Mucosa of rectum (tissue), 2 donors: Measurements from ENCODE around the gene COQ8A.
"Not testable (repeated sequence)": the region's sequence is repeated elsewhere in the genome, so short reads cannot be mapped to it uniquely, and the experiment has no call there.

Experiments used
- H3K27ac ChIP-seq, 2 donors: one replicate each; pipeline ENCODE4 v1.7.0; 2013; ENCODE audit warnings: inconsistent platforms in 2 of 2, low read depth in 2 of 2, low read length in 2 of 2
- H3K27me3 ChIP-seq, 2 donors: one replicate each; pipeline ENCODE4 v1.7.0; 2013; ENCODE audit warnings: low read length in 2 of 2; ENCODE audit not compliant: control insufficient read depth in 2 of 2, insufficient read depth in 2 of 2
- H3K36me3 ChIP-seq, 2 donors: one replicate each; pipeline ENCODE4 v1.7.0; 2013; ENCODE audit warnings: low read length in 2 of 2; ENCODE audit not compliant: control insufficient read depth in 2 of 2, insufficient read depth in 2 of 2
- H3K4me1 ChIP-seq, 2 donors: one replicate each; pipeline ENCODE4 v1.7.0; 2013; ENCODE audit warnings: low read length in 2 of 2, mild to moderate bottlenecking in 1 of 2; ENCODE audit not compliant: control insufficient read depth in 2 of 2, insufficient read depth in 2 of 2
- H3K4me3 ChIP-seq, 2 donors: one replicate each; pipeline ENCODE4 v1.7.0; 2013; ENCODE audit warnings: low read length in 2 of 2
- H3K9ac ChIP-seq, 2 donors: one replicate each; pipeline ENCODE4 v1.7.0; 2013; ENCODE audit warnings: low read length in 2 of 2, low read depth in 1 of 2, mild to moderate bottlenecking in 1 of 2
- H3K9me3 ChIP-seq, 2 donors: one replicate each; pipeline ENCODE4 v1.7.0; 2013; ENCODE audit warnings: low read length in 2 of 2; ENCODE audit not compliant: control insufficient read depth in 2 of 2
- donor health status: healthy.
- donor health status: Normal muscosa, but diverticular disease.

Gene COQ8A

DNA sequence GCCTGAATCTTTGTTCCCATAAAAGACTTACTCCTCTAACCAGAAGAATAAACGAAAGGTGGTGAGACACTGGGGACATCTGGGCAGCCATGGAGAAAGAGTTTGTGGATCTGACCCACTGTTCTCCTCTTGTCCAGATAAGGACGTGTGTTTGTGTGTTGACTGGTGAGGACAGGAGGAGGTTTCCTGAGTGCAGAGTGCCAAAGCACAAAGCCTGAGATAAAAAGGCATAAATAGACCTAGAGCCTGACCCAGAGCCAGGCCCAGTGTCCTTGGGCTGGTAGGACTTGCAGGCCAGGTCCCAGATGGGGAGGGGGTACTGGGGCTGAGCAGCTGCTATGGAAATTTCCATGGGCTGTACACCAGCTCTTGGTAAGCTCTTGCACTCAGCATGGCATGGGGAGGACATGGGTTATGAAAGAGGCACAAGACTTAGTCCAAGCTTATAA, 19.6 kb upstream of the COQ8A start:
- no peaks in the 10 kb centered on the region for H3K9me3 ChIP-seq
- no peak overlapping the region for H3K4me3 ChIP-seq
- no peaks in the 10 kb centered on the region for H3K27me3 ChIP-seq
- no peak overlapping the region for H3K27ac ChIP-seq
- no peaks in the 10 kb centered on the region for H3K36me3 ChIP-seq
- H3K9ac ChIP-seq, result no peak overlapping the region
- H3K4me1 ChIP-seq, result peaks cover 2 to 7% of the 10 kb centered on the region in 2 donors

DNA sequence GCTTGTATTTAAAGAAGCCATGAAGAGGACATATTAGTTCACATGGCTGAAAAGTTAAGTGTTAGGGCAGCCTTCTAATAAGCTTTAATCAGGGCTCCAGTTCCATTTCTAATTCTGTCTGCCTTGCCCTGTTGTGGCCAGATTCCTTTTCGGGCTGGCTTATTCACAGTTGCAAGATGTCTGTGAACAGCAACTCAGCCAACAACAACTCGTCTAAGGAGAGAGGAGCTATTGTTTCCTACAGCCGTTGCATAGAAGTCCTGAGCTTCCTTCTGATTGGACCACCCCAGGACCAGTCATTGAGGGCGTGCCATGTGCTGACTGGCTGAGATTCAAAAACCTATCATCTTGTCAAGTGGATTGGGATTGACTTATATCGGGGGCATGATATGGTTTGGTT, 18.6 kb upstream of the COQ8A start:
- Histone ChIP-seq H3K36me3 (no peaks in the 10 kb centered on the region), H3K9ac (no peak overlapping the region), H3K27ac (no peak overlapping the region), H3K9me3 (no peaks in the 10 kb centered on the region), H3K27me3 (no peaks in the 10 kb centered on the region), H3K4me1 (no peaks in the 10 kb centered on the region), H3K4me3 (no peak overlapping the region)

DNA sequence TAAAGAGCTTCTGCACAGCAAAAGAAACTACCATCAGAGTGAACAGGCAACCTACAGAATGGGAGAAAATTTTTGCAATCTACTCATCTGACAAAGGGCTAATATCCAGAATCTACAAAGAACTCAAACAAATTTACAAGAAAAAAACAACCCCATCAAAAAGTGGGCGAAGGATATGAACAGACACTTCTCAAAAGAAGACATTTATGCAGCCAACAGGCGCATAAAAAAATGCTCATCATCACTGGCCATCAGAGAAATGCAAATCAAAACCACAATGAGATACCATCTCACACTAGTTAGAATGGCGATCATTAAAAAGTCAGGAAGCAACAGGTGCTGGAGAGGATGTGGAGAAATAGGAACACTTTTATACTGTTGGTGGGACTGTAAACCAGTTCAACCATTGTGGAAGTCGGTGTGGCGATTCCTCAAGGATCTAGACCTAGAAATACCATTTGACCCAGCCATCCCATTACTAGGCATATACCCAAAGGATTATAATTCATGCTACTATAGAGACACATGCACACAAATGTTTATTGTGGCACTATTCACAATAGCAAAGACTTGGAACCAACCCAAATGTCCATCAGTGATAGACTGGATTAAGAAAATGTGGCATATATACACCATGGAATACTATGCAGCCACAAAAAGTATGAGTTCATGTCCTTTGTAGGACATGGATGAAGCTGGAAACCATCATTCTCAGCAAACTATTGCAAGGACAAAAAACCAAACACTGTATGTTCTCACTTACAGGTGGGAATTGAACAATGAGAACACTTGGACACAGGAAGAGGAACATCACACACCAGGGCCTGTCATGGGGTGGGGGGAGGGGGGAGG, 10.6 kb upstream of the COQ8A start:
- H3K9me3 ChIP-seq, H3K27me3 ChIP-seq, H3K36me3 ChIP-seq, H3K27ac ChIP-seq, H3K4me3 ChIP-seq, H3K4me1 ChIP-seq, H3K9ac ChIP-seq: not testable (repeated sequence)

DNA sequence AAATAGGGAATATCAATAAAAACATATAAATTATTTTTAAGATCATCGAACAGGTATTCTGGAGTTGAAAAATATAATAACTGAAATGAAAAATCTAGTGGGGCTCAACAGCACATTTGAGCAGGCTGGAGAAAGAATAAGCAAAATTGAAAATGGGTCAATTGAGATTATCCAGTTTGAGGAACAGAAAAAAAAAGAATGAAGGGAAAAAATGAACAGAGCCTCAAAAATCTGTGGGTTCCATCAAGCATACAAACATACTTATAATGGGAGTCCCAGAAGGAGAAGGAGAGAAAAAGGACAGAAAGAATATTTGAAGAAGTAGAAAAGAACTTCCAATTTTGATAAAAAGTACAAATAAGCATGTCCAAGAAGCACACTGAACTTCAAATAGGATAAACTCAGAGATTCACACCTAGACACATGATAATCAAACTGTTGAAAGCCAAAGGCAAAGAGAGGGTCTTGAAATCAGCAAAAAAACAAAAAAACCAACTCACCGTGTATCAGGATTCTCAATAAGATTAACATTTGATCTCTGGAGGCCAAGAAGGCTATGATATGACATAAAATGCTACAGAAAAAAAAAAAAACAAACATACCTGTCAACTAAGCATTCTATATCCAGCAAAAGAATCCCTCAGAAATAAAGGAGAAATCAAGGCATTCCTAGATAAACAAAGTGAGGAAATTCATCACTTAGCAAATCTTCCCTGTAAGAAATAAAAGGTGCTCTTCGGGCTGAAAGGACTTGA, 5.4 kb upstream of the COQ8A start:
- Histone ChIP-seq H3K27me3 (no peaks in the 10 kb centered on the region), H3K9me3 (no peaks in the 10 kb centered on the region), H3K4me3 (no peak overlapping the region), H3K4me1 (peaks cover 7 to 11% of the 10 kb centered on the region in 2 donors), H3K27ac (no peak overlapping the region), H3K36me3 (no peaks in the 10 kb centered on the region), H3K9ac (no peak overlapping the region)

DNA sequence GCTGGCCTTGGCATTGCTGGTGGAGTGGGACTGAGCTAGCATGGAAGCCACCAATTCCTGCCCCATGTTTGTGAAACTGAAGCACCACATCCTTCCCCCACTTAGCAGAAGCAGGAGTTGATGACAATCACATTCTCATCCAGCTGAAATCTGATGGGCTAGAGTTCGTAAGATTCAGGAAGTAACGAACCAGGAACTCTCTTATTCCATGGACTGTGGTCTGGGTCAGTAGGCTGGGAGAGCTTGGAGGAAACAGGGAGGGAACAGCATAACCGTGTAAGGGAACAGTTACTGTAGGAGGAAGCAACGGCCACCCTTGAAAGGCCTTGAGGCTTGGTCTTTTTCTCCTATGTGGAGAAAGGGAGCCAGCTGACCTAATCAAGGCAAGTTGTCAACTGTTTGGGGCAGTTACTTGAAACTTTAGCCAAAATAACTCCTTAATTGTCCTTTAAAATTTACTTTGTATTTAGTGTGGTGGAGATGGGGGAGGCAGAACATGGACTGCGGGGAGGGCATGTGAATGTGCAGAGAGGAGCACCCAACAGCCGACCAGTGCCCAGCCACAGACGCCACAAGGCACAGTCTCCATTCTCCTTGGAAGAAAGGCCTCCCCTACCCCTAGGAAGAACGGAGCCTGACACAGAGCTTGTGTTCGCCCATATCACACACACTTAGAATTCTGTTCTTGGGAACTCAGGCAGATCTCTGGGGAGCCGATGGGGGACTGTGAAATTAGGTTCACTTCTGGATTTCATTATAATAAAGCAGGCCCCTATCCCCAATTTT, 2.0 kb upstream of the COQ8A start:
- peak overlapping the region; percentile 97 to 99 for H3K27ac ChIP-seq
- no peaks in the 10 kb centered on the region for H3K27me3 ChIP-seq
- no peaks in the 10 kb centered on the region for H3K9me3 ChIP-seq
- H3K36me3 ChIP-seq, result no peaks in the 10 kb centered on the region
- H3K4me3 ChIP-seq, result peak overlapping the region; percentile 77 to 89
- no peak overlapping the region for H3K9ac ChIP-seq
- H3K4me1 ChIP-seq, result peaks cover 27 to 29% of the 10 kb centered on the region in 2 donors

DNA sequence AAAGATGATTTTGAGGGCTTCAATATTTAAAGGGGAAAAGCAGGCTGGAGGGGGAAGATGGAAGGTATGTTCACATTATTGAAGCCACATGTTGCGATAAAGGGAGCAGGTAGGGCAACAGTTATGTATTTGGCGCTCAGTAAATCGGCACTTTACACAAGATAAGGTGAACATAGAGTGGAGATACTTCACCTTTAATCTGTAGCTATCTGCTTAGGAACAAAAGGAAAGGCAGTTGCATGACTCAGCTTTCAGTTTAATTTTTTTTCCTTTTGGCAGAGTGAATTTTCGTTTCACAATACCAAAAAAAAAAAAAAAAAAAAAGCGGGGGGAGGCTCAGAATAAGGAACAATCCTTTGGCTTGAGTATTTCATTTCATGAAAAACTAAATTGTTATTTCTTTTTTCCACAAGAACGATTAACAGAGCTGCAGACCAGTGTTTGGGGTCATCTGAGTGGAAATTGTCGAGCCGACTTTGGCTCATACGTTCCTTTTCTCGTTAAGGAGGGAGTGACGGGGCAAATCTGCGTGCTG, 1.1 kb upstream of the COQ8A start:
- Histone ChIP-seq H3K36me3 (no peaks in the 10 kb centered on the region), H3K27ac (peak overlapping the region; percentile 97 to 99), H3K4me3 (peak overlapping the region; percentile 77 to 89), H3K27me3 (no peaks in the 10 kb centered on the region), H3K9ac (peak overlapping the region; percentile 85 to 95), H3K9me3 (no peaks in the 10 kb centered on the region), H3K4me1 (peaks cover 31 to 35% of the 10 kb centered on the region in 2 donors)

DNA sequence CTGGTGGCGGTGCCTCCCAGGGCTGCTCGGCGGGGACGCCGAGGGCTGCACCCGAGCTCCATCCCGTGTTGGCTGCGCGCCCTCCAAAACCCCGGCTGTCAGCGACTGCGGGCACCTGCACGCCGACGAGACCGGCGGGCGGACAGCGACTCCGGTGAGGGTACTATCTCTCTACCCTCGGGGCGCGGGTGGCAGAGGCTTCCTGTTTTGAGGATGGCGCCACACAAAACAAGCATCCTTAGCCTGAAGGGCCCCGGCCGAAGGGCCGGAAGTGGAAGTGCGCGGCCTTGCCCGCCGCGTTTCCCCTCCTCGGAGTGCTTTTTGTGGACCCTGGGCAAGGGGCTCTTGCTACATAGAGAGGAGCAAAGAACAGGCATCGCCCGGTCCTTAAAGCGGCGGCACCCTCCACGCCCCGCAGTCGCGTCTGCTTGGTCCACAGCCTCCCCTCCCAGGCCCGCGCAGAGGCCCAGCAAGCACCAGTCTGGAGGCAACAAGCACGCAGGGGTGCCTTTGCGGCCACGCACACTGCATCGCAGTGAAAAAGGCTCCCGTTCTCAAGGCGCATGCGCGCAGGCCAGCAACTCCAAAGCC, 561 bp upstream of the COQ8A start:
- peaks cover 36 to 41% of the 10 kb centered on the region in 2 donors for H3K4me1 ChIP-seq
- no peaks in the 10 kb centered on the region for H3K36me3 ChIP-seq
- H3K9ac ChIP-seq, result peak overlapping the region; percentile 85 to 95
- peak overlapping the region; percentile 97 to 99 for H3K27ac ChIP-seq
- no peaks in the 10 kb centered on the region for H3K27me3 ChIP-seq
- H3K9me3 ChIP-seq, result no peaks in the 10 kb centered on the region
- H3K4me3 ChIP-seq, result peak overlapping the region; percentile 77 to 89

DNA sequence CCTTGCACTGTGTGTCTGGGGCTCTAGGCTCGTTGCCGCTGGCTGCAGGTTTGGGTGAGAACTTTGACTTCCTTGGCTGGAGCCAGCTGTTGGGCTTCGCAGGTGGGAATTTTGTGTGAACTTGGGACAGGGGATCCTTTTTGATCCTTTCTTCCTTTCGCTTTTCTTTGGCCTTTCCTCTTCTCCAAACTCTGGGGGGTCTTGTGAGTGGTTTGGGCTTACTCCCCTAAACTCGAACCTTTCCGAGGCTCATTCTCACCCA, 643 bp downstream of the COQ8A start:
- Histone ChIP-seq H3K9ac (peak overlapping the region; percentile 76 to 78), H3K27ac (peak overlapping the region in 1 of 2 donors; percentile 81), H3K4me1 (peaks cover 47 to 52% of the 10 kb centered on the region in 2 donors), H3K9me3 (no peaks in the 10 kb centered on the region), H3K27me3 (no peaks in the 10 kb centered on the region), H3K4me3 (peak overlapping the region; percentile 89 to 97), H3K36me3 (no peaks in the 10 kb centered on the region)

DNA sequence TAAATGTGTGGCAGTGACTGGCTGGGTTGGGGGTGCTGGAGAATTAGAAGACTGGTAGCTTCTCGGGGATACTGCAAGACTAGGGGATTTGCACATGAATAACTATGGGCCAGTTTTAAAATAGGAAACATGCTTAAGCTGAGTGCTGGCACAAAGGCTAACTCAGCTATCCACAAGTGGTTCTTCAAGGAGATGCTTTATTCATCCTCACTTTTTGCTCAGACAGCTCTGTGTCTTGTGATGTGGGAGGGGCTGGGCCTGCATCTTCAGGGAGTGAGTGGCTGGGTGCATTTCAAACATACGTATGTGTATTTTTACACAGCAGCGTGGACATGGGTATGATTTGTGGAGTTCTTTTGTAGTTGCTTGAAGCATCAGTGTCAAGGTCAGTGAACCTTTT, 2.3 kb downstream of the COQ8A start:
- Histone ChIP-seq H3K9me3 (no peaks in the 10 kb centered on the region), H3K27me3 (no peaks in the 10 kb centered on the region), H3K4me1 (peaks cover 54 to 65% of the 10 kb centered on the region in 2 donors), H3K36me3 (no peaks in the 10 kb centered on the region), H3K9ac (no peak overlapping the region), H3K27ac (no peak overlapping the region), H3K4me3 (no peak overlapping the region)
